HG03520 (cell line): ENCODE results near the gene C6orf52.
"Not testable (repeated sequence)": the region's sequence is repeated elsewhere in the genome, so short reads cannot be mapped to it uniquely, and the experiment has no call there.

ENCODE experiments used
- ATAC-seq: cut with Tn5 transposase; IDR thresholded peaks from one replicate; pipeline ENCODE4 v1.9.1; 2021; ENCODE audit warnings: mild to moderate bottlenecking, moderate library complexity; ENCODE audit not compliant: unreplicated experiment

Gene C6orf52

DNA sequence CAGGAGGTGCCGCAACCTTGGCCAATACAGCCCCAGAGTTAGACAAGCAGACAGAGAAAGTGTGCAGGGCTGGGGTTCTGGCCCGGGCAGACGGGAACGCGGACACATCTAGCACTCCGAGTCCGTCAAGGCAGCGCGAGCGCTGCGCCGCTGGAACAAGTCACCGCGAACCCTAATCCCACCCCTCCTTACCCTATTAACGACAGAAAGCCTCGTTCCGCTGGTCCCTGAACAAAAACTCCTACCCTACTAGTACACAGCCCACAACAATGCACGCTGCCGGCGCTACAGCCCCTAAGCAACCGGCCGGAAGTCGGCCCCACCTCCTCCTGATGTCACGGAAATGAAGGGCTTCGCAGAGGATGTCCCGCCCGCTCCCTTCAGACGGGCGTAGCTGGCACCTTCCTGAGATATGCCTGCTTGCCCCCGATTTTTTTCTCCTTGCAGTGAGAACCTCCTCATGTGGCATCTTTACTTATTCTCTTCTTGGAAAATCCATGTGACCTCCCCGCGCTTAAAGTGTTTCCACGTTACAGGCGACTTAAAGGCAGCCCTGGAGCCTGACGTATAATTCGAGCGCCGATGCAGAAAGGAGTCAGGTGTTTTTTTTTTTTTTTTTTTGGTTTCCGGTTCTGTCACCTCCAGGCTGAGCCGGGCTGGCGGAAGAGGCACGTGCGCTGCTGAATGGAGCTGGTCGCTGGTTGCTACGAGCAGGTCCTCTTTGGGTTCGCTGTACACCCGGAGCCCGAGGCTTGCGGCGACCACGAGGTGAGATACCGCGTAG is at the start of gene C6orf52, which contains the start of gene PAK1IP1:
Gene C6orf52, minus strand, starts transcription at position 315 of the 784 bp plus-strand sequence. CDS start 7,066 bp downstream, outside the sequence.
Gene PAK1IP1, plus strand, starts transcription at position 671 of the 784 bp plus-strand sequence. Its CDS starts 14 bp downstream, at position 685.
- ATAC-seq = peak; percentile 95

DNA sequence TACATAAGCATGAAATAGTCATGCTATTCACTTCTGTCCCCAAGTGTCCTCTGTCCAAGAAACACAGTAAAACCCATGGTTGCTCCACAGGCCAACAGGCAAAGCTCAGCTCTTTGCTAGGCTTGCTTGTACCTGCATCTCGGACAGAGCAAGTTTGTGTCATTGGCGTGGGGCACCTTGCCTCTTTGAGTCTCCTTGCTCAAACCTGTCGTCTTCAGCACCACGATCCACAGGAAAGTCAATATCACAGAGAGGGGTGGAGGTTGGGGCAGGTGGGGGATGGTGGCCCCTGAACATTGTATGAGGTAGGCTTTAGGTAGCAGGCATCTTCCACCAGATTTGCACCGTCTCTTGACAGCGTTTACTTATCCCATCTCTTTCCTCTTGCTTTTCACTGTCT is 49.1 kb upstream of the C6orf52 start:
- ATAC-seq = no peak

DNA sequence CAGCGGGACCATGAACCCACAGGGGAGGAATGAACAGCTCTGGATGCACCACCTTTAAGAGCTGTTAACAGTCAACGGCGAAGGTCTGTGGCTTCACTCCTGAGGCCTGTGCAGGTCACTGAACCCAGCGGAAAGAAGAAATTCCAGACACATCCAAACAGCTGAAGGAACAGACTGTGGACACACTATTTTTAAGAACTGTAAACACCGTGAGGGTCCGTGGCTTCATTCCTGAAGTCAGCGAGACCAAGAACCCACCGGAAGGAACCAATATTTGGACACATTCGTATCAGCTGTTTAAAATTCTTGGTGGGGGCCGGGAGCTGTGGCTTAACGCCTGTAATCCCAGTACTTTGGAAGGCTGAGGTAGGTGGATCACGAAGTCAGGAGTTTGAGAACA is 47.8 kb upstream of the C6orf52 start:
- ATAC-seq = no peak

DNA sequence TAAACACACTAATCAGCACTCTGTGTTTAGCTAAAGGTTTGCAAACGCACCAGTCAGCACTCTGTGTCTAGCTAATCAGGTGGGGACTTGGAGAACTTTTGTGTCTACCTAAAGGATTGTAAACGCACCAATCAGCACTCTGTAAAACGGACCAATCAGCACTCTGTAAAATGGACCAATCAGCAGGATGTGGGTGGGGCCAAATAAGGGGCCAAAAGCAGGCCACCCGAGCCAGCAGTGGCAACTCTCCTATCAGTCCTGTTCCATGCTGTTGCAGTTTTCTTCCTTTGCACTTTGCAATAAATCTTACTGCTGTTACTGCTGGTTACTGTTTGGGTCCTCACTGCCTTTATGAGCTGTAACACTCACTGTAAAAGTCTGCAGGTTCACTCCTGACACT is 47.2 kb upstream of the C6orf52 start:
- not testable (repeated sequence) for ATAC-seq

- no peak for ATAC-seq
Measured at GRCh38 chr6:10740061-10740460, 45.6 kb upstream of the C6orf52 start.

- no peak for ATAC-seq
Measured at GRCh38 chr6:10736731-10737130, 42.3 kb upstream of the C6orf52 start.

- no peak for ATAC-seq
Measured at GRCh38 chr6:10733863-10734262, 39.4 kb upstream of the C6orf52 start.

DNA sequence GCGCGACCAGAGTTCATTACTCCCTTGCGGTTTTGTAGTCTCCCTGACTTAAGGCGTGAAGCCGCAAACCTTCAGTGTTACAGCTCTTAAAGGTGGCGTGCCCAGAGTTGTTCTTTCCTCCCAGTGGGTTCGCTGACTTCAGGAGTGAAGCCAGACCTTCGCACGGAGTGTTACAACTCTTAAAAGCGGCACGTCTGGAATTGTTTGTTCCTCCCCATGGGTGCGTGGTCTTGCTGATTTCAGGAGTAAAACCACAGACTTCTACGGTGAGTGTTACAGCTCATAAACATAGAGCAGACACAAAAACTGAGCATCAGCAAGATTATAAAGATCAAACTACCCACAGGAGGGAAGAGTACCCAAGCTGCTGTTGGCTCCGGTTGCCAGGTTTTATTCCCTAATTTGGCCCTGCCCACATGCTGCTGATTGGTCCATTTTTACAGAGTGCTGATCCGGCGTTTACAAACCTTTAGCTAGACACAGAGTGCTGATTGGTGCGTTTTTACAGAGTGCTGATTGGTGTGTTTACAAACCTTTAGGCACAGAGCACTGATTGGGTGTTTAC is 38.8 kb upstream of the C6orf52 start:
- no peak for ATAC-seq

DNA sequence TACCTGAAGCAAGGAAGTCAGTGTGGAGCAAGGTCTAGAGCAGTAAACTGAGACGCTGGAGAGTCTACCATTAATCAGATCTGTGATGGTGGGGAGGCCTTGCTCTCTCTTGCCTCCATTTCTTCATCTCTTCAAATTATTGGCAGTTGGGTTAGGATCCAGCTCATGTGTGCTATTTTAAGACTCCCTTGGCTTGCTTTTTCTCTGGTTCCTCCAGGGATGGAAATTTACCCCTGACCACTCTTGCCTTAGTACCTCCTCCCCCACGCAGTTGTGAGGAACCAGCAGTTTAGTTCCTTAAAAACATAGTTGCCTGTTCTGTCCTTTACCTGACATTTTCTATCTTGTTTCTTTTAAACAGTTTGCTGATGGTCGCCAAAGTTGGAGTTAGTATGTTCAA is 35.8 kb upstream of the C6orf52 start:
- no peak for ATAC-seq

GRCh38 chr6:10725716-10726115 is 31.3 kb upstream of the C6orf52 start:
- no peak for ATAC-seq

GRCh38 chr6:10725044-10725443 is 30.6 kb upstream of the C6orf52 start:
- no peak for ATAC-seq

DNA sequence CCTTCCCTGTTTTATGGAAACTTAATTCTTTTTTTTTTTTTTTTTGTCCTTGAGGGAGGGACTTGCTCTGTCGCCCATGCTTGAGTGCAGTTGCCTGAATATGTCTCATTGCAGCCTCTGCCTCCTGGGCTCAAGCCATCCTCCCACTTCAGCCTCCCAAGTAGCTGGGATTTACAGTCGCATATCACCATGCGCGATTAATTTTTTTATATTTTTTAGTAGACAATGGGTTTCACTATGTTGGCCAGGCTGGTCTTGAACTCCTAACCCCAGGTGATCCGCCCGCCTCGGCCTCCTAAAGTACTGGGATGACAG is 29.1 kb upstream of the C6orf52 start:
- no peak for ATAC-seq

GRCh38 chr6:10722820-10723566 is 28.6 kb upstream of the C6orf52 start, which contains the start of gene TMEM14C:
Gene TMEM14C, plus strand, starts transcription at chr6:10723070. Its CDS starts 1,544 bp downstream, at chr6:10724614.
- ATAC-seq = peak; percentile 93

DNA sequence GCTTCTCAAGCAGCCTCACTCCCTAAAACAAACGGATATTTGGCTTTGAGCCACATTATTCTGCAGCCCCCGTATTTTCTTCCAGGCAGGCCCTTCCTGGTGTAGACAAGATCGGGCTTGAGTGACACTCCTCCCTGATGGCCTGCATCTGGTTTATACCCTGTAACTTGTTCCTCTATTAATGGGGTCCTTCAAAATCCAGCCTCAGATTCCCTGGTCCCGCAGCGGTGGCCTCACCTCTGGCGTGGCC is 28.1 kb upstream of the C6orf52 start:
- ATAC-seq = no peak

- ATAC-seq = no peak
Measured at GRCh38 chr6:10721850-10722569, 27.6 kb upstream of the C6orf52 start.

DNA sequence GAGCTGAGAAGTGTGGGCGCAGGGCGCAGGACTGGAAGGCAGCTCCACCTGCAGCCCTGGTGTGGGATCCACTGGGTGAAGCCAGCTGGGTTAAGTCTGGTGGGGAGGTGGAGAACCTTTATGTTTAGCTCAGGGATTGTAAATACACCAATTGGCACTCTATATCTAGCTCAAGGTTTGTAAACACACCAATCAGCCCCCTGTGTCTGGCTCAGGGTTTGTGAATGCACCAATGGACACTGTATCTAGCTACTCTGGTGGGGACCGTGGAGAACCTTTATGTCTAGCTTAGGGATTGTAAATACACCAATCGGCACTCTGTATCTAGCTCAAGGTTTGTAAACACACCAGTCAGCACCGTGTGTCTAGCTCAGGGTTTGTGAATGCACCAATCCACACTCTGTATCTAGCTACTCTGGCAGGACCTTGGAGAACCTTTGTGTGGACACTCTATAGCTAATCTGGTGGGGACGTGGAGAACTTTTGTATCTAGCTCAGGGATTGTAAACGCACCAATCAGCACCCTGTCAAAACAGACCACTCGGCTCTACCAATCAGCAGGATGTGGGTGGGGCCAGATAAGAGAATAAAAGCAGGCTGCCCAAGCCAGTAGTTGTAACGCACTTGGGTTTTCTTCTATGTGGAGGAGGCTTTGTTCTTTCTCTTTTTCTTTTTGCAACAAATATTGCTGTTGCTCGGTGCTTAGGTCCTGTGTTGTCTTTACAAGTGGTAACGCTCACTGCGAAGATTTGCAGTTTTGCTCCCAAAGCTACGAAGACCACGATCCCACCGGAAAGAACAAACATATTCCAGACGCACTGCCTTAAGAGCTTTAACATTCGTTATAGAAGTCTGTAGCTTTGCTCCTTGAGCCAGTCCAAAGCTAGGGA is 26.8 kb upstream of the C6orf52 start:
- ATAC-seq = not testable (repeated sequence)

GRCh38 chr6:10720265-10720959 is 26.0 kb upstream of the C6orf52 start:
- ATAC-seq = peak; percentile 26

GRCh38 chr6:10719964-10720264 is 25.5 kb upstream of the C6orf52 start:
- no peak for ATAC-seq

GRCh38 chr6:10719296-10719963 is 25.0 kb upstream of the C6orf52 start:
- no peak for ATAC-seq
